Heart left ventricle (tissue), 16 donors: Measurements from ENCODE around the gene NDUFB10. TPM values are rescaled to one million over a fixed set of nuclear protein-coding genes. Genes with fewer than 3 reads are reported as not detected.
A peak's percentile ranks its signal among the peaks of the same experiment; 100 is the strongest.

Experiments used
- ATAC-seq, 4 donors: fragments of 200-7000 bp; cut with Tn5 transposase; one replicate each; pipeline ENCODE4 v1.9.1; 2020 to 2022; ENCODE audit warnings: moderate library complexity in 4 of 4, mild to moderate bottlenecking in 3 of 4, moderate number of reproducible peaks in 1 of 4
- DNase-seq, 5 donors: peaks; one replicate each; pipeline ENCODE4 v3.0.0-alpha.2; 2020
- H3K27ac ChIP-seq, 12 donors: fragments of 200-600 bp; sonication (generic) in 4 of 12; one replicate each; pipeline versions ENCODE4 v1.5.0 to v1.8.0; 2016 to 2022; ENCODE audit warnings: mild to moderate bottlenecking in 2 of 12
- H3K27me3 ChIP-seq, 9 donors: fragments of 200-600 bp; sonication (generic) in 2 of 9; one replicate each; pipeline versions ENCODE4 v1.5.1 to v1.8.0; 2016 to 2022; ENCODE audit warnings: mild to moderate bottlenecking in 3 of 9
- H3K36me3 ChIP-seq, 9 donors: fragments of 200-600 bp; sonication (generic) in 2 of 9; one replicate each; pipeline versions ENCODE4 v1.5.0 to v1.8.0; 2018 to 2022; ENCODE audit warnings: mild to moderate bottlenecking in 2 of 9
- H3K4me1 ChIP-seq, 12 donors: fragments of 200-600 bp; sonication (generic) in 4 of 12; one replicate each; pipeline versions ENCODE4 v1.5.0 to v1.8.0; 2016 to 2022; ENCODE audit warnings: mild to moderate bottlenecking in 3 of 12
- H3K4me3 ChIP-seq, 12 donors: fragments of 200-600 bp; sonication (generic) in 4 of 12; one replicate each; pipeline versions ENCODE4 v1.5.0 to v1.8.0; 2017 to 2022; ENCODE audit warnings: mild to moderate bottlenecking in 9 of 12, moderate library complexity in 4 of 12
- H3K9me3 ChIP-seq, 12 donors: fragments of 200-600 bp; sonication (generic) in 4 of 12; one replicate each; pipeline versions ENCODE4 v1.5.0 to v1.8.0; 2016 to 2022; ENCODE audit warnings: mild to moderate bottlenecking in 1 of 12
- POLR2A ChIP-seq, 2 donors: fragments of 450-650 bp; IDR thresholded peaks; one replicate each; pipeline ENCODE4 v1.6.1; 2017; ENCODE audit warnings: antibody characterized with exemption in 2 of 2, mild to moderate bottlenecking in 2 of 2, moderate library complexity in 2 of 2
- WGBS, 4 donors: extraction: QIAGEN DNeasy Blood & Tissue Kit in 2 of 4; methylation state at CpG; one replicate each; pipeline versions ENCODE4 v1.1.5 to v1.1.7; 2013 to 2018; 5-methylcytosine and 5-hydroxymethylcytosine counted together
- intact Hi-C, 10 donors: fragments of 100-400 bp; cut with DNase I; formaldehyde crosslinking; loops; one replicate each; pipeline versions ENCODE4 v1.11.1 to v1.14.2; 2022
- polyA plus RNA-seq, 2 donors: library from polyadenylated mRNA; stranded (reverse); fragments of 200-250 nt; gene quantifications; one replicate each; pipeline ENCODE4 v1.2.3, GENCODE V29; 2013
- total RNA-seq, 9 donors: library from RNA; depleted of rRNA in 2 of 9; stranded (reverse); fragments of >200 nt in 2 of 9; fragmentation: NEBNext Ultra II Directional in 3 of 9; extraction: Animal tissue kit (Norgen Biotek cat#: 25700) in 3 of 9; gene quantifications; one replicate each; pipeline versions ENCODE4 v1.1.0 to v1.2.4, GENCODE V29; 2016 to 2023
- TF ChIP-seq, protein P1 (sequence below), 12 donors: fragments of 200-600 bp; sonication (generic) in 4 of 12; IDR thresholded peaks; one replicate each; pipeline versions ENCODE4 v1.5.0 to v1.8.0; 2018 to 2022; ENCODE audit warnings: antibody characterized with exemption in 12 of 12, mild to moderate bottlenecking in 5 of 12
- donor health status: ischemic (EF 13 %, LVEDD 7.1; RV severe dilation, severe dysfunction).
- donor health status: healthy with polysubstance abuse.
- donor health status: DM: no; HTN: yes; CAD: no.
- donor health status: DM: no; HTN: no; CAD: no.
- donor health status: ischemic (EF 25% LVEDD 6.9; RV normal size, moderate dysfunction).
- donor health status: ischemic (EF 25% LVEDD 5.7; RV mildly dilated, moderate dysfunction).
- donor health status: healthy.
- donor health status: DM: yes; HTN: yes; CAD: no.
- donor health status: ischemic (EF 35%, LVEDD 5.7; RV mildly dilated, moderate dysfunction).
- donor health status: nonischemic (EF 11% LVEDD 7.7; RV severe dilation, severe dysfunction).
- donor health status: DM: yes; HTN: yes; CAD: no.
- donor health status: PGD.
- donor health status: ischemic (EF 29% LVEDD 5.4; RV normal size, mild dysfunction).
- donor health status: nonischemic (EF 23%, LVEDD 6.1; RV moderate dilation, normal function).

NDUFB10 gene
- total and polyA plus RNA-seq, 11 donors: 316 to 1,618 (median 548) TPM

DNA sequence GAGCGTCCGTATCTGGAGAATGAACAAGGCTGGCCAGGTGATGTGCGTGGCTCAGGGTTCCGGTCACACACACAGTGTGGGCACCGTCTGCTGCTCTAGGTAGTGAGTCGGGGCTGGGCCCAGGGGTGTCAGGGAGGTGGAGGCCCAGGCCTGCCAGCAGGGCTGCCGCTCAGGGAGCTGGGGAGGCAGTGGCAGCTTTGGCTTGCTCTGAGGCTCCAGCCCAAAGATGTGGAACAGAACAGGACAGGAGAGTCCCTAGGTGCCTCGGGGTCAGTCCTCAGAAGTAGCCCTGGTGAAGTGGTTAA lies 16.8 kb downstream of the NDUFB10 start:
- H3K36me3 ChIP-seq: peaks cover 4 to 49% (median 41%) of the 10 kb centered on the region in 9 donors
- H3K27ac ChIP-seq: no peak overlapping the region
- no peak for ATAC-seq
- no peaks in the 10 kb centered on the region for H3K9me3 ChIP-seq
- no peak for DNase-seq
- H3K4me3 ChIP-seq: no peak overlapping the region
- 95 to 100% (median 97%) methylated on average over 8 of the region's 8 CpGs for WGBS, 4 donors
- H3K27me3 ChIP-seq: peaks cover 4 to 72% (median 31%) of the 10 kb centered on the region in 9 donors
- peaks cover 0 to 43% (median 17%) of the 10 kb centered on the region in 12 donors for H3K4me1 ChIP-seq
- intact Hi-C loops: no loop called here
- TF ChIP-seq POLR2A (IDR thresholded peaks at IDR 0.05): no peak
- TF ChIP-seq, protein P1, sequence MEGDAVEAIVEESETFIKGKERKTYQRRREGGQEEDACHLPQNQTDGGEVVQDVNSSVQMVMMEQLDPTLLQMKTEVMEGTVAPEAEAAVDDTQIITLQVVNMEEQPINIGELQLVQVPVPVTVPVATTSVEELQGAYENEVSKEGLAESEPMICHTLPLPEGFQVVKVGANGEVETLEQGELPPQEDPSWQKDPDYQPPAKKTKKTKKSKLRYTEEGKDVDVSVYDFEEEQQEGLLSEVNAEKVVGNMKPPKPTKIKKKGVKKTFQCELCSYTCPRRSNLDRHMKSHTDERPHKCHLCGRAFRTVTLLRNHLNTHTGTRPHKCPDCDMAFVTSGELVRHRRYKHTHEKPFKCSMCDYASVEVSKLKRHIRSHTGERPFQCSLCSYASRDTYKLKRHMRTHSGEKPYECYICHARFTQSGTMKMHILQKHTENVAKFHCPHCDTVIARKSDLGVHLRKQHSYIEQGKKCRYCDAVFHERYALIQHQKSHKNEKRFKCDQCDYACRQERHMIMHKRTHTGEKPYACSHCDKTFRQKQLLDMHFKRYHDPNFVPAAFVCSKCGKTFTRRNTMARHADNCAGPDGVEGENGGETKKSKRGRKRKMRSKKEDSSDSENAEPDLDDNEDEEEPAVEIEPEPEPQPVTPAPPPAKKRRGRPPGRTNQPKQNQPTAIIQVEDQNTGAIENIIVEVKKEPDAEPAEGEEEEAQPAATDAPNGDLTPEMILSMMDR (IDR thresholded peaks at IDR 0.05): no peak

DNA sequence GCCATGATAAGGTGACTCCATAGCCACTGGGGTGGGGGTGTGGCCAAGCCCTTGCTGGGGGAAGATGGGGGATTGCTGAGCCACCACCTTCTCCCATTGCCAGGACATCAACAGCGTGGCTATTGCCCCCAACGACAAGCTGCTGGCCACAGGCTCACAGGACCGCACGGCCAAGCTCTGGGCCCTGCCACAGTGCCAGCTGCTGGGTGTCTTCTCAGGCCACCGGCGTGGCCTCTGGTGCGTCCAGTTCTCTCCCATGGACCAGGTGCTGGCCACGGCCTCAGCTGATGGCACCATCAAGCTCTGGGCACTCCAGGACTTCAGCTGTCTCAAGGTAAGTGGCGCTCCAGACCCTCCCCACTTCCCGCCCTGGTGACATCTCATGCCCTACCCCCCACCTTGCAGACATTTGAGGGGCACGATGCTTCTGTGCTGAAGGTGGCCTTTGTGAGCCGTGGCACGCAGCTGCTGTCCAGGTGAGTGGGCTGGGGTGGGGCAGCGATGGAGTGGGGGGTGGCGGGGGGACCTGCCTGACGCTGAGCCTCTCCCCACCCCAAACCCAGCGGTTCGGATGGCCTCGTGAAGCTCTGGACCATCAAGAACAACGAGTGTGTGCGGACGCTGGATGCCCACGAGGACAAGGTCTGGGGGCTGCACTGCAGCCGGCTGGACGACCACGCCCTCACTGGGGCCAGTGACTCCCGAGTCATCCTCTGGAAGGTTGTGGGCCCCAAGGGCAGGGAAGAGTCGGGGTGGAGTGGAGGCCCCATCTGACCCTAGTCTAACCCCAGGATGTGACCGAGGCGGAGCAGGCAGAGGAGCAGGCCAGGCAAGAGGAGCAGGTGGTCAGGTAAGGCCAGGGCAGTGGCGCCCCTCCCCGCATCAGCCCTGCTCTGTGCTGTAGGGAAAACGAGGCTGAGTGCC lies 17.9 kb downstream of the NDUFB10 start:
- intact Hi-C loops: no loop called here
- peaks cover 0 to 38% (median 14%) of the 10 kb centered on the region in 12 donors for H3K4me1 ChIP-seq
- WGBS, 4 donors: 92 to 94% (median 93%) methylated on average over 28 to 33 of the region's 33 CpGs
- no peak overlapping the region for H3K4me3 ChIP-seq
- no peak for TF ChIP-seq POLR2A (IDR thresholded peaks at IDR 0.05)
- TF ChIP-seq, protein P1 (IDR thresholded peaks at IDR 0.05): no peak
- no peaks in the 10 kb centered on the region for H3K9me3 ChIP-seq
- no peak for ATAC-seq
- peaks cover 7 to 82% (median 36%) of the 10 kb centered on the region in 9 donors for H3K27me3 ChIP-seq
- H3K27ac ChIP-seq: no peak overlapping the region
- peak in 1 of 5 donors; percentile 27 for DNase-seq
- H3K36me3 ChIP-seq: peaks cover 4 to 49% (median 41%) of the 10 kb centered on the region in 9 donors

- peaks cover 4 to 49% (median 41%) of the 10 kb centered on the region in 9 donors for H3K36me3 ChIP-seq
- intact Hi-C loops: no loop called here
- H3K27ac ChIP-seq: no peak overlapping the region
- peaks cover 7 to 89% (median 36%) of the 10 kb centered on the region in 9 donors for H3K27me3 ChIP-seq
- peaks cover 0 to 32% (median 9%) of the 10 kb centered on the region in 12 donors for H3K4me1 ChIP-seq
- TF ChIP-seq POLR2A (IDR thresholded peaks at IDR 0.05): no peak
- TF ChIP-seq, protein P1 (IDR thresholded peaks at IDR 0.05): no peak
- 93 to 100% (median 96%) methylated on average over 2 to 18 of the region's 18 CpGs for WGBS, 4 donors
- DNase-seq: no peak
- ATAC-seq: no peak
- H3K4me3 ChIP-seq: no peak overlapping the region
- H3K9me3 ChIP-seq: no peaks in the 10 kb centered on the region
Observed at GRCh38 chr16:1977875-1978268, 18.5 kb downstream of the NDUFB10 start.

DNA sequence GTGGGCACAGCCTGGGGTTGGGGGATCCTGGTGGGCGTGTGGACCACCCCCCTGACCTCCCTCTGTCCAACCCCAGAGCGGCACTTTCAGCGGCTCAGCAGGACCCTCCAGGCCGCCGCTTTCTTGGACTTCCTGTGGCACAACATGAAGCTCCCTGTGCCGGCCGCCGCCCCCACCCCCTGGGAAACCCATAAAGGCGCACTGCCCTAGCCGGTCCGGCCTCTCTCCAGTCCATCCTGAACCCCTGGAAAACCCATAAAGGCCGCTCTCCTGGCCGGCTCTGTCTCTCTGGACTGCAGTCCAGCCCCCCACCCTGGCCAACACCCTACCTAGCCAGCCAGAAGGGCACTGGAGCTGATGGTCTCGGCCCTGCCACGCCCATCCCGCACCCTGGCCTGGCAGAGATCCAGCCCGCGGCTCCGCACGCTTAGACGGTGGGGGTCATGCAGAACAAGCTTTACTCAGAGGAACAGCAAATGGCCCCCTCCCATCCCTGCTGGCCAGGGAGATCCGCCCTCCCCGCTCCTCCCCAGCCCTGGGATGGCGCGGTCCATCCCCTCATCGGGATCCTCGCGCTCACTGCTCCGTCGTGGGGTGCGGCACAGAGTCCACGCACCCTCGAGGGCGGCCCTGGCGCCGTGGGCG lies 19.3 kb downstream of the NDUFB10 start:
- ATAC-seq (no peak), DNase-seq (no peak)
- H3K4me3 ChIP-seq: no peak overlapping the region
- 75 to 83% (median 76%) methylated on average over 15 to 37 of the region's 37 CpGs for WGBS, 4 donors
- H3K27me3 ChIP-seq: peaks cover 7 to 87% (median 36%) of the 10 kb centered on the region in 9 donors
- H3K4me1 ChIP-seq: peaks cover 0 to 33% (median 11%) of the 10 kb centered on the region in 12 donors
- intact Hi-C loops: no loop called here
- TF ChIP-seq POLR2A (IDR thresholded peaks at IDR 0.05): no peak
- TF ChIP-seq, protein P1 (IDR thresholded peaks at IDR 0.05): no peak
- H3K9me3 ChIP-seq: no peaks in the 10 kb centered on the region
- H3K27ac ChIP-seq: no peak overlapping the region
- H3K36me3 ChIP-seq: peaks cover 4 to 49% (median 41%) of the 10 kb centered on the region in 9 donors
